GM19395 (cell line): ENCODE results near the gene TM9SF1.

Experiments used
- ATAC-seq: cut with Tn5 transposase; IDR thresholded peaks from one replicate; pipeline ENCODE4 v1.9.1; 2021; ENCODE audit warnings: mild to moderate bottlenecking, moderate library complexity; ENCODE audit not compliant: unreplicated experiment

The TM9SF1 gene

GRCh38 chr14:24156840-24157239 is 38.4 kb downstream of the TM9SF1 start:
- no peak for ATAC-seq

DNA sequence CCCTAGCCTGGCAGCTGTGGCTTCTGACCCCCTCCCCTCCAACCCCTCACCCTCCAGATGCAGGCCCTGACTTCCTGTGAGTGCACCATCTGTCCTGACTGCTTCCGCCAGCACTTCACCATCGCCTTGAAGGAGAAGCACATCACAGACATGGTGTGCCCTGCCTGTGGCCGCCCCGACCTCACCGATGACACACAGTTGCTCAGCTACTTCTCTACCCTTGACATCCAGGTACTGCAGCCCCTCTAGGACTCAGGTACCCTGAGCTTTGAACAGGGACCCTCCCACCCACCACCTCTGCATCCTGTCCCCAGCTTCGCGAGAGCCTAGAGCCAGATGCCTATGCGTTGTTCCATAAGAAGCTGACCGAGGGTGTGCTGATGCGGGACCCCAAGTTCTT is 40.1 kb downstream of the TM9SF1 start:
- no peak for ATAC-seq

DNA sequence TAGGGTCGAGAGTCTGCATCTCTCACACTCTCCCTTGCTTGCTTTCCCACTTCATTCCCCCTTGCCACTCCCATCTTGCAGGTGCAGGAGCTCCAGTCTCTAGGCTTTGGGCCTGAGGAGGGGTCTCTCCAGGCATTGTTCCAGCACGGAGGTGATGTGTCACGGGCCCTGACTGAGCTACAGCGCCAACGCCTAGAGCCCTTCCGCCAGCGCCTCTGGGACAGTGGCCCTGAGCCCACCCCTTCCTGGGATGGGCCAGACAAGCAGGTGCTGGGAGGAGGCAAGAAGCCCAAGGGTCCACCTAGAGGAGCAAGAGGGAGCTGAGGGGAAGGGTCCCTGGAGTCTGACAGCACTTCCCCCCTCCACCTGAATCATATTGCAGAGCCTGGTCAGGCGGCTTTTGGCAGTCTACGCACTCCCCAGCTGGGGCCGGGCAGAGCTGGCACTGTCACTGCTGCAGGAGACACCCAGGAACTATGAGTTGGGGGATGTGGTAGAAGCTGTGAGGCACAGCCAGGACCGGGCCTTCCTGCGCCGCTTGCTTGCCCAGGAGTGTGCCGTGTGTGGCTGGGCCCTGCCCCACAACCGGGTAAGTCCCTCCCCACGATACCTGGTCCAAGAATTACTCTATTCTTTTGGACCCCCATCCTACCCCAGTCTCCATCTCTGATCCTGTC is 43.7 kb downstream of the TM9SF1 start:
- no peak for ATAC-seq

DNA sequence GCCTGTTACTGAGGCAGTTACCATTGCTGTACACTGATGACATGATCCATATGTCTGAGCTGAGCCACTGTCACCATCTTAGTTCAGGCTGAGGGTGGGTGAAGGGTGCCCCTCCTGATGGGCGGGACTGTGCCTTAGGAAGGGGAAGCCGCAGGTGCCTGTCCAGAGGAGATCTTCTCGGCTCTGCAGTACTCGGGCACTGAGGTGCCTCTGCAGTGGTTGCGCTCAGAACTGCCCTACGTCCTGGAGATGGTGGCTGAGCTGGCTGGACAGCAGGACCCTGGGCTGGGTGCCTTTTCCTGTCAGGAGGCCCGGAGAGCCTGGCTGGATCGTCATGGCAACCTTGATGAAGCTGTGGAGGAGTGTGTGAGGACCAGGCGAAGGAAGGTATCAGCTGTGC is 44.2 kb downstream of the TM9SF1 start:
- no peak for ATAC-seq

DNA sequence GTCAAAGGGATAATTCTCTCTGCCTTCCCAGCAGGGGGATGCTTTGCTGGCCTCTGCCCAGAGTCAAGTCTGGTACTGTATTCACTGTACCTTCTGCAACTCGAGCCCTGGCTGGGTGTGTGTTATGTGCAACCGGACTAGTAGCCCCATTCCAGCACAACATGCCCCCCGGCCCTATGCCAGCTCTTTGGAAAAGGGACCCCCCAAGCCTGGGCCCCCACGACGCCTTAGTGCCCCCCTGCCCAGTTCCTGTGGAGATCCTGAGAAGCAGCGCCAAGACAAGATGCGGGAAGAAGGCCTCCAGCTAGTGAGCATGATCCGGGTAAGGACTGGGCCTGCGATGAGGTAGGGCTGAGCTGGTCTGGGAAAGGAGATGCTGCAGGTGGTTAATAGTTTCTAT is 44.7 kb downstream of the TM9SF1 start:
- no peak for ATAC-seq

DNA sequence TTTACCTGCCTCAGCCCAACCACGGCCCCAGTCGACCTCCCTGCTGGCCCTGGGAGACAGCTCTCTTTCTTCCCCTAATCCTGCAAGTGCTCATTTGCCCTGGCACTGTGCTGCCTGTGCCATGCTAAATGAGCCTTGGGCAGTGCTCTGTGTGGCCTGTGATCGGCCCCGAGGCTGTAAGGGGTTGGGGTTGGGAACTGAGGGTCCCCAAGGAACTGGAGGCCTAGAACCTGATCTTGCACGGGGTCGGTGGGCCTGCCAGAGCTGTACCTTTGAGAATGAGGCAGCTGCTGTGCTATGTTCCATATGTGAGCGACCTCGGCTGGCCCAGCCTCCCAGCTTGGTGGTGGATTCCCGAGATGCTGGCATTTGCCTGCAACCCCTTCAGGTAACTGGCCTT is 45.2 kb downstream of the TM9SF1 start:
- no peak for ATAC-seq

GRCh38 chr14:24149302-24149969 is 45.8 kb downstream of the TM9SF1 start:
- no peak for ATAC-seq

GRCh38 chr14:24147761-24148428 is 47.3 kb downstream of the TM9SF1 start:
- ATAC-seq: no peak

DNA sequence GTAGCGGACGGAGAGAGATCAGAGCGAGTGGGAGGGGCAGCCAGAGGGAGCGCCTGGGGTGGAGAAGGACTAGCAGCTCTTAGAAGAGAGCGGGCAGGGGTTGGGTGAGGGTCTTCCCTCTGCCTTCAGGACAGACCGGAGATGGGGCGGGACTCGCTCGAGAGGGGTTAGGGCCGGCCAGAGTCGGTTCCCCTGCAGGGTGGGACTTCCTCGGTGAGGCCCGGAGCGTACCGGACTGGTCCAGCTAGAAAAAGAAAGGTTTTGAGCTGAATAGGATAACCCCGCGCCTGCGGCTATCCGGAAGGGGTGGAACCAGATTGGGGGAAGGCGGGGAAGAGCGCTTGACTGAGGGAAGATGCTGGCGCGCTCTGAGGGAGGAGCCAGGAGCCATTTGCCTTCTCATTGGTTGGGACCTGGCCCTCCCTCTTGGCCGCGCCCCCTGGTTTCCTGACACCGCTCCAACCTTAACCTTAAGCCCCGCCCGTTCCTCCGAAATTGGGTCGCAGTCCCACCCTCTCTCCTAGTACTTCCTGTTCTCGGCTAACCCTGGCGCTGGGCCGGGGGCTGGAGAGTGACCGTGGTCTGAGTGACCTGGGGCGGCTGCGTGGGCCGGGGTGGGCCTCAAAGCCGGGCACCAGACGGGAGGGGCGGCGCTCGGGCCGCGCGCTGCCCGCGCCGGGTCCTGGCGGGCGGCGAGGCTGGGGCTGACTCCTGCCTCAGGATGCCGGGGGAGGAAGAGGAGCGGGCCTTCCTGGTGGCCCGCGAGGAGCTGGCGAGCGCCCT is 48.1 kb downstream of the TM9SF1 start, which contains the start of gene RNF31:
Gene RNF31, plus strand, starts transcription at position 521 of the 783 bp plus-strand sequence. Its CDS starts 201 bp downstream, at position 722.
- peak; percentile 85 for ATAC-seq

DNA sequence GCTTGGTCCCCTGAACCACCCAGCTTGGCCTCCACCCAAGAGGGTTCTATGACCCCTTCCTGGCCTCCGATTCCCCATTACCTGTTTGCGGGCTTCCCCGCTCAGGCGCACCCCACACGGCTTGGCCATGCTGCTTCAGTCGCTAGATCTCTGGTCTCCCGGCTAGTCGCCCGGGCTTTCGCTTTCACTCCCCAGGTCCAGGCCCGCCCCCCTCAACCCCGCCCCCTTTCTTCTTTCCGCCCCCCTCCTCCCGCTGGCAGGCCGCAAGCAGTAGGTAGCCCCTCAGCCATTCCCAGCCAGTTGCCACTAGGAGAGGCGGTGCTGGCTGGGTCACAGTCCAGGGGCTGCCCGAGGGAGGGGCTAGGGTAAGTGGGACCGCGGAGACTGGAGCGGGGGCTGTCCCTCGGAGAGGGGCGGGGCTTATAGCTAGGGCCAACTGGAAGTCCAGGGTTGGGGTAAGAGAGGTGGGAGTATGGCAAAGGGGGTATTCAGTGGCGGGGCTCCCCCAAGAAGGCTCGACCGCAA is 48.7 kb downstream of the TM9SF1 start, which contains the start of gene PSME2:
Gene PSME2, minus strand, starts transcription at position 158 of the 525 bp plus-strand sequence. Its CDS starts 29 bp downstream, at position 129.
- ATAC-seq: peak; percentile 59

GRCh38 chr14:24145690-24146452 is 49.4 kb downstream of the TM9SF1 start:
- ATAC-seq: no peak

DNA sequence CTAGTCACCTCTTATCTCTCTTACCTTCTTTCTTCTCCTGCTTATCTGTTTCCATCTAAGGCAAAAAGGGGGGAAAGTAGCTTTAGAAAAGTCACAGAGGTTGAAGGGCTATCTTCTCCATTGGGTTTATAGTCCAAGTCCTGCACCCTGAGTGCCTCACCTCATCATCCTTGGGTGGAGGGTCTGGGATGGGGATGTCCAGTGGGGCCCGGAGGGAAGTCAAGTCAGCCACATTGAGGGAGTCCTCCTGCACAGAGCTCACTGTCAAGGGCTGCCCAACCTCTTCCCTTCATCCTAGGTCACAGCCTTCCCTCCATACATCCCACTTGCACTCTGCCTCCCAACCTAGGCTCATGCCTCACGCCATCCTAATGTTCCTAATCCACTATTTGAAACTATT is 50.0 kb downstream of the TM9SF1 start:
- ATAC-seq: no peak

- ATAC-seq: no peak
Measured at GRCh38 chr14:24144451-24144850, 50.8 kb downstream of the TM9SF1 start.

DNA sequence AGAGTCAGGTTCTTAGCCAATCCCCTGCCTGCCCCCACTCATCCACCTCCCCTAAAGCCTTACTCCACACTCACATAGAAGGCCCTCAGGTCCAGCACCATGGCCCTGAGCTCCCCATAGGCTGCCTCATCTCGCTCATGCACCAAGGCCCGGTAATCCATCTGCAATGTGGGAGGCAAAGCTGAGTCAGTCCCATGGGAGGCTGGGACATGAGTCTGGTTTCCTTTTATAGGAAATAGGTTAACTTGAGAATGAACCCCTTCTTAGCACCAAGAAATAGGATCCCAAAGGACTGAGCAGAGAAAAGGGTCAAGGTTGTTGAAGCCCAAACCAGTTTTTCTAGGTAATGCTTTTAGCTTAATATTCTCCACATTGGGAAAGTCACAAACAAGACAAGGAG is 51.7 kb downstream of the TM9SF1 start:
- no peak for ATAC-seq

DNA sequence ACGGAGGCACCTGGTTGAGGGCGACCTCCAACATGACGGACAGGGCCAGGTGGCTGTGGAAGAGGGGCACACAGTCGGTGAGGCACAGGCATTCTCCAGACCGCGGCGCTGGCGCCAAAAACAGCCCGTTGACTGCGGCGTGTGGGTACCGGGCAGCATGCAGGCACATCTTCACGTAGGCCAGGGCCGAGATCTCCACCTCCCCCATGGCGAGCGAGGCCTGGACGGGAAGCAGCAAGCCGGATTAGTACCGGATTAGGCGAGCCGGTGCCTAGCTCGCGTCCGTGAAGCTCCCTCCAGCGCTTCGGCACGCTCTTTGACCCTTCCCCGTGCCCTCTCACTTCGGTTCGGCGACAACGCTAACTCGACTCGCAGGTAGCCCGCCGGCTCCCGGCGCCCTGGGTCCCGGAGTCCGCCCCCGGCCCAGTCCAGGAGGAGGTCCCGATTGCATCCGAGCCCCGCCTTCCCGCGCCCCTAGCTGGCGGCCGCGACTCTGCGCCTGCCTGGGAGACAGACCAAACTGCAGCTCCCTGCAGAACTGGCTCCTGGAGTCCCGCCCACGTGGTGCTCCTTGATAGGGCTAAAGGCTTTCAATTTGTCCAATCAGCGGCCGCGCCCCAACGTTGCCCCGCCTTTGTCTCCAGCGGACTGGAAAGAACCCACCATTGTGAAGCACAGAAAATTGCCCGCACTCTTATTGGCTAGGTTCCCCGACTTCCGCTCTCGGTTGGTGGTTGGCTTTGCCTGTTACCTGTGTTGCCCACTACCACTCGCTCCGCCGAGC is 54.0 kb downstream of the TM9SF1 start, which contains the start of gene EMC9:
Gene EMC9, minus strand, starts transcription at position 495 of the 784 bp plus-strand sequence. Its CDS starts 287 bp downstream, at position 208.
- ATAC-seq: peak; percentile 85

- no peak for ATAC-seq
Measured at GRCh38 chr14:24139272-24139934, 55.8 kb downstream of the TM9SF1 start.
